Neuronal stem cell (in vitro differentiated cells): ENCODE results near the gene TMEM184C.

Experiments
- DNase-seq: peaks from one replicate; pipeline ENCODE4 v3.0.0-alpha.2; 2013; ENCODE audit warnings: low spot score
- H2AFZ ChIP-seq: one replicate; pipeline ENCODE4 v1.6.1; 2013; ENCODE audit warnings: mild to moderate bottlenecking, low read length, inconsistent platforms
- H2AK5ac ChIP-seq: 2 replicates; pipeline ENCODE4 v1.6.1; 2013; ENCODE audit warnings: low read depth, mild to moderate bottlenecking, inconsistent platforms, low read length, moderate library complexity, mixed read lengths
- H2BK120ac ChIP-seq: 2 replicates; pipeline ENCODE4 v1.6.1; 2013; ENCODE audit warnings: low read depth, mild to moderate bottlenecking, inconsistent platforms, low read length, moderate library complexity, mixed read lengths
- H2BK12ac ChIP-seq: one replicate; pipeline ENCODE4 v1.6.1; 2013; ENCODE audit warnings: low read length, inconsistent platforms
- H2BK15ac ChIP-seq: 2 replicates; pipeline ENCODE4 v1.6.1; 2013; ENCODE audit warnings: mild to moderate bottlenecking, low read length, inconsistent platforms, mixed read lengths
- H2BK5ac ChIP-seq: one replicate; pipeline ENCODE4 v1.6.1; 2013; ENCODE audit warnings: inconsistent platforms, mild to moderate bottlenecking, low read length, moderate library complexity
- H3K14ac ChIP-seq: one replicate; pipeline ENCODE4 v1.6.1; 2013; ENCODE audit warnings: low read length, inconsistent platforms
- H3K18ac ChIP-seq: 2 replicates; pipeline ENCODE4 v1.6.1; 2013; ENCODE audit warnings: low read length, inconsistent platforms
- H3K23ac ChIP-seq: 2 replicates; pipeline ENCODE4 v1.6.1; 2013; ENCODE audit warnings: low read depth, mild to moderate bottlenecking, mixed read lengths, low read length, inconsistent platforms; ENCODE audit not compliant: poor library complexity
- H3K27ac ChIP-seq: replicated peaks from 3 replicates; pipeline ENCODE4 v1.5.1; 2013; ENCODE audit warnings: low read length, inconsistent platforms
- H3K27me3 ChIP-seq, 3 experiments: 2 replicates each; pipeline ENCODE4 v1.6.1; 2013; ENCODE audit warnings: low read length in 3 of 3, mild to moderate bottlenecking in 2 of 3, inconsistent platforms in 1 of 3, low read depth in 1 of 3, mixed read lengths in 1 of 3, moderate library complexity in 1 of 3; ENCODE audit not compliant: control insufficient read depth in 3 of 3, insufficient read depth in 3 of 3
- H3K36me3 ChIP-seq, 2 donors: replicated peaks in 1 of 2; 2 replicates each; pipeline ENCODE4 v1.6.1; 2013; ENCODE audit warnings: low read length in 2 of 2; ENCODE audit not compliant: control insufficient read depth in 2 of 2, insufficient read depth in 2 of 2
- H3K4ac ChIP-seq: 2 replicates; pipeline ENCODE4 v1.6.1; 2013; ENCODE audit warnings: inconsistent platforms, mild to moderate bottlenecking, low read length, moderate library complexity
- H3K4me1 ChIP-seq, 2 donors: 1 replicate in 1 of 2; 2 replicates in 1 of 2; pipeline ENCODE4 v1.6.1; 2013; ENCODE audit warnings: low read length in 2 of 2, low read depth in 1 of 2; ENCODE audit not compliant: control insufficient read depth in 2 of 2, insufficient read depth in 1 of 2
- H3K4me2 ChIP-seq: one replicate; pipeline ENCODE4 v1.6.1; 2013; ENCODE audit warnings: mild to moderate bottlenecking, low read length, inconsistent platforms; ENCODE audit not compliant: insufficient read depth, poor library complexity, severe bottlenecking
- H3K4me3 ChIP-seq, 2 donors: 2 replicates each; pipeline ENCODE4 v1.5.1; 2013; ENCODE audit warnings: low read length in 2 of 2, mild to moderate bottlenecking in 2 of 2, inconsistent platforms in 1 of 2, moderate library complexity in 1 of 2
- H3K79me1 ChIP-seq: one replicate; pipeline ENCODE4 v1.6.1; 2013; ENCODE audit warnings: low read depth, mild to moderate bottlenecking, inconsistent platforms, low read length, moderate library complexity
- H3K9ac ChIP-seq: one replicate; pipeline ENCODE4 v1.6.1; 2013; ENCODE audit warnings: mild to moderate bottlenecking, low read depth, low read length, inconsistent platforms; ENCODE audit not compliant: poor library complexity
- H3K9me3 ChIP-seq, 2 donors: replicated peaks in 1 of 2; 2 replicates each; pipeline versions ENCODE3 to v1.6.1; 2013; ENCODE audit warnings: low read length in 2 of 2, mild to moderate bottlenecking in 2 of 2, inconsistent platforms in 1 of 2, low read depth in 1 of 2, mixed read lengths in 1 of 2, moderate library complexity in 1 of 2; ENCODE audit not compliant: control insufficient read depth in 2 of 2, insufficient read depth in 1 of 2
- H4K8ac ChIP-seq: one replicate; pipeline ENCODE4 v1.6.1; 2013; ENCODE audit warnings: low read depth, mild to moderate bottlenecking, inconsistent platforms, low read length, moderate library complexity
- H4K91ac ChIP-seq: one replicate; pipeline ENCODE4 v1.6.1; 2013; ENCODE audit warnings: low read length, low read depth, mild to moderate bottlenecking, inconsistent platforms; ENCODE audit not compliant: poor library complexity
- WGBS, 2 donors: extraction: QIAGEN DNeasy Blood & Tissue Kit; methylation state at CpG; one replicate each; pipeline ENCODE4 v1.1.7; 2013; ENCODE audit warnings: missing lambda C conversion rate in 2 of 2, mixed read lengths in 1 of 2; ENCODE audit not compliant: insufficient read length in 2 of 2, insufficient replicate concordance in 1 of 2; ENCODE audit errors: extremely low coverage in 2 of 2; 5-methylcytosine and 5-hydroxymethylcytosine counted together

The TMEM184C gene

DNA sequence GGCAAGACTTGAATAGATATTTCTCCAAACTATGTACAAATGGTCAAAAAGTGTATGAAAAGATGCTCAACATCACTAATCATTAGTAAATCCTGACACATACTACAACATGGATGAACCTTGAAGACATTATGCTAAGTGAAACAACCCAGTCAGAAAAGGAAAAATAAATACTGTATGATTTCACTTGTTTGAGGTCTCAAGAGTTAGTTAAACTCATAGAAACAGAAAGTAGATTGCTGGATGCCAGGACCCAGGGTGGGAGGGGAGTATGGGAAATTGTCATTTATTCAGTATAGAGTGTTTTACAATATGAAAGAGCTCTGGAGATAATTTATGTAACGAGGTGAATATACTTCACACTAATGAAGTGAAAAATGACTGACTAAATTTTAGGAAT, 34.4 kb downstream of the TMEM184C start:
- H3K4me3 ChIP-seq, result no peak overlapping the region

DNA sequence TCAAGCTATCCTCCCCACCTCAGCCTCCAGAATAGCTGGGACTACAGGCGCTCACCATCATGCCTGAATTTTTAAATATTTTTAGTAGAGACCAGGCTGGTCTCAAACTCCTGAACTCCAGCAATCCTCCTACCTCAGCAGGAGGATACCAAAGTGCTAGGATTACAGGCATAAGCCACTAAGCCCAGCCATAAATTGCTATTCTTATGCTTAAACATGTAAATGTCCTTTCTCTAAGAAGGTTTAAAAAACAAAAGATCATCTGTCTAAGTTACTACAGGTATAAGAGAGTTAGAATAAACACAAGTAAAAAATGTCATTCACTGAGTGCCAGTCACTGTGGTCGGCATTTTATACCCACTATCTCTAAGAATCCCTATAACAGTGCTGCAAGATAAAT, 38.4 kb downstream of the TMEM184C start:
- Histone ChIP-seq H2AK5ac (no peak overlapping the region), H2BK15ac (no peak overlapping the region), H3K4me3 (no peak overlapping the region), H3K79me1 (no peaks in the 10 kb centered on the region), H3K9ac (no peak overlapping the region), H4K8ac (no peak overlapping the region), H3K14ac (no peak overlapping the region), H3K4ac (no peak overlapping the region), H3K4me2 (no peak overlapping the region), H3K18ac (no peak overlapping the region), H3K4me1 (no peaks in the 10 kb centered on the region), H3K36me3 (peaks cover 2 to 63% of the 10 kb centered on the region in 2 donors), H2BK12ac (no peak overlapping the region), H3K23ac (no peak overlapping the region), H2AFZ (no peak overlapping the region), H3K9me3 (no peaks in the 10 kb centered on the region), H2BK5ac (no peak overlapping the region), H2BK120ac (no peak overlapping the region), H4K91ac (no peak overlapping the region), H3K27me3 (no peaks in the 10 kb centered on the region), H3K27ac (no peak overlapping the region)
- no CpG with 5 or more reads among the region's 2 CpGs for WGBS, 2 donors
- DNase-seq, result no peak

More for the DNA sequence above, 34.4 kb downstream of the TMEM184C start:
- Histone ChIP-seq H3K18ac (no peak overlapping the region), H3K23ac (no peak overlapping the region), H2BK5ac (no peak overlapping the region), H2AK5ac (no peak overlapping the region), H3K9me3 (no peaks in the 10 kb centered on the region), H4K91ac (no peak overlapping the region), H3K4me2 (no peak overlapping the region), H3K14ac (no peak overlapping the region), H2AFZ (no peak overlapping the region), H3K9ac (no peak overlapping the region), H2BK12ac (no peak overlapping the region), H2BK15ac (no peak overlapping the region), H3K36me3 (peaks cover 4 to 50% of the 10 kb centered on the region in 2 donors), H3K4me1 (no peaks in the 10 kb centered on the region), H2BK120ac (no peak overlapping the region), H3K4ac (no peak overlapping the region), H4K8ac (no peak overlapping the region), H3K27ac (no peak overlapping the region), H3K27me3 (no peaks in the 10 kb centered on the region), H3K79me1 (no peaks in the 10 kb centered on the region)
- no peak for DNase-seq
- no CpG with 5 or more reads among the region's 1 CpG for WGBS, 2 donors

DNA sequence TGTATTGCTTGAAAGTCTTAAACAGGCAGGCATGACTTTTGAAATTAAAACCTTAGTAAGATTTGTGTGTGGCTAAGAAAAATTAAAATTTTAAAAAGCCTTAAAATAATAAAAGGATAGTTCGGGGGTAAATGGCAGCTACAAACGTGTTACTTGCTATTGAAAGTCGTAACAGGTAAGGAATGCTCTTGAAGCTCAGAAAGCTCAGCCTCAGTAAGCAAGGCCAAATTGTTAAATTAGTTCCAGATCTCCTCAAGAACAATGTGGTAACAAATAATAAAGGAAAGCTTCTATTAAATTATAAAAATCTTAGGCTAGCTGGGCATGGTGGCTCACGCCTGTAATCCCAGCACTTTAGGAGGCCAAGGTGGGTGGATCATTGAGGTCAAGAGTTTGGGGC, 41.3 kb downstream of the TMEM184C start:
- Histone ChIP-seq H3K18ac (no peak overlapping the region), H2BK15ac (no peak overlapping the region), H3K27ac (no peak overlapping the region), H3K4ac (no peak overlapping the region), H3K36me3 (peaks cover 0 to 68% of the 10 kb centered on the region in 2 donors), H3K4me2 (no peak overlapping the region), H2BK12ac (no peak overlapping the region), H2BK120ac (no peak overlapping the region), H3K14ac (no peak overlapping the region), H3K9me3 (no peaks in the 10 kb centered on the region), H2AK5ac (no peak overlapping the region), H2BK5ac (no peak overlapping the region), H4K91ac (no peak overlapping the region), H2AFZ (no peak overlapping the region), H3K4me1 (no peaks in the 10 kb centered on the region), H3K23ac (no peak overlapping the region), H3K27me3 (no peaks in the 10 kb centered on the region), H4K8ac (no peak overlapping the region), H3K79me1 (no peaks in the 10 kb centered on the region), H3K9ac (no peak overlapping the region), H3K4me3 (no peak overlapping the region)
- no CpG with 5 or more reads among the region's 4 CpGs for WGBS, 2 donors
- DNase-seq, result no peak

DNA sequence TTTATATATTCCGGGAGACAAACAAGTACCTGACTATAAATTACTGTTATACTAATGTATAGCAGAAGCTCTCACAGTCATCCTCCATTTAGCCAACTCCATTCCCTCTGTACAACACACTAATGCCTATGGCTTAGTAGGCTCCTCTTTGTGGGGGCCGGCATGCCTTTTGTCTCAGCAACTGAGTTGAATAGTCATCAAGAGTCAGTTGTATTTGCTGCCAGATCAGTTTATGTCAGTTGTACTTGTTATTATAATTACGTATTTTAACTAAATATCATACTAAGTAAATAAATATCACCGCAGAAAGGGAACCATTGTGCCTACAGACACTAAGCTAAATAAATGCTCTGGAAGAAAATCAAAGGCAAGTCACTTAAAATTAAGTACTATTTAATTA, 56.9 kb downstream of the TMEM184C start:
- Histone ChIP-seq H2BK120ac (no peak overlapping the region), H3K4ac (no peak overlapping the region), H2BK12ac (no peak overlapping the region), H2BK15ac (no peak overlapping the region), H3K18ac (no peak overlapping the region), H3K27me3 (no peaks in the 10 kb centered on the region), H2BK5ac (no peak overlapping the region), H3K79me1 (no peaks in the 10 kb centered on the region), H3K23ac (no peak overlapping the region), H3K4me3 (no peak overlapping the region), H2AFZ (no peak overlapping the region), H3K9ac (no peak overlapping the region), H3K36me3 (peaks cover 6 to 37% of the 10 kb centered on the region in 2 donors), H2AK5ac (no peak overlapping the region), H3K4me1 (no peaks in the 10 kb centered on the region), H4K8ac (no peak overlapping the region), H3K4me2 (no peak overlapping the region), H3K14ac (no peak overlapping the region), H3K27ac (no peak overlapping the region), H3K9me3 (no peaks in the 10 kb centered on the region), H4K91ac (no peak overlapping the region)
- DNase-seq, result no peak
- no CpG with 5 or more reads among the region's 4 CpGs for WGBS, 2 donors
